Pancreas (tissue), 10 donors: ENCODE data around the gene DOP1A. TPM values are rescaled to one million over a fixed set of nuclear protein-coding genes. Genes with fewer than 3 reads are reported as not detected.

Experiments
- ATAC-seq, 4 donors: fragments of 200-7000 bp; cut with Tn5 transposase; one replicate each; pipeline versions ENCODE4 v1.8.0 to v1.9.1; 2020; ENCODE audit warnings: mild to moderate bottlenecking in 4 of 4, moderate library complexity in 4 of 4
- DNase-seq, 6 donors: peaks; one replicate each; pipeline ENCODE4 v3.0.0-alpha.2; 2020
- FAIRE-seq: peaks from 2 replicates; lab custom pipeline; 2012; peaks lifted over from hg19 to GRCh38; lab: Jason Lieb, UNC
- H3K27ac ChIP-seq, 4 donors: fragments of 200-600 bp; sonication (generic); 1 replicate in 3 of 4; 2 replicates in 1 of 4; pipeline versions ENCODE4 v1.5.0 to v1.8.0; 2020
- H3K27me3 ChIP-seq, 4 donors: fragments of 200-600 bp; one replicate each; pipeline ENCODE4 v1.8.0; 2021
- H3K36me3 ChIP-seq, 3 donors: fragments of 200-600 bp; sonication (generic) in 1 of 3; one replicate each; pipeline versions ENCODE4 v1.5.0 to v1.8.0; 2020 to 2021
- H3K4me1 ChIP-seq, 3 donors: fragments of 200-600 bp; one replicate each; pipeline ENCODE4 v1.8.0; 2021
- H3K4me3 ChIP-seq, 4 donors: fragments of 200-600 bp; sonication (generic) in 2 of 4; one replicate each; pipeline versions ENCODE4 v1.5.0 to v1.8.0; 2020 to 2021
- H3K9me3 ChIP-seq, 4 donors: fragments of 200-600 bp; one replicate each; pipeline ENCODE4 v1.8.0; 2021
- WGBS, 2 donors: extraction: QIAGEN DNeasy Blood & Tissue Kit; methylation state at CpG; one replicate each; pipeline ENCODE4 v1.1.7; 2013; 5-methylcytosine and 5-hydroxymethylcytosine counted together
- intact Hi-C, 3 donors: fragments of 100-400 bp; cut with DNase I; formaldehyde crosslinking; loops; one replicate each; pipeline versions ENCODE4 v1.11.1 to v1.14.2; 2022
- polyA plus RNA-seq, 2 donors: library from polyadenylated mRNA; stranded (reverse); fragments of 200-250 nt; gene quantifications; one replicate each; pipeline ENCODE4 v1.2.3, GENCODE V29; 2013
- total RNA-seq, 6 donors: library from RNA; stranded (reverse); fragmentation: NEBNext Ultra II Directional in 4 of 6; extraction: Animal tissue kit (Norgen Biotek cat#: 25700) in 4 of 6; gene quantifications; one replicate each; pipeline versions ENCODE4 v1.2.1 to v1.2.4, GENCODE V29; 2021 to 2023
- TF ChIP-seq, protein P1 (sequence below), 4 donors: fragments of 200-600 bp; sonication (generic) in 3 of 4; IDR thresholded peaks; one replicate each; pipeline versions ENCODE4 v1.5.0 to v1.8.0; 2021; ENCODE audit warnings: antibody characterized with exemption in 4 of 4
- donor health status: healthy with polysubstance abuse.
- donor health status: DM: no; HTN: no; CAD: no; lungs with moderate emphysema.
- donor health status: DM: no; HTN: no; CAD: no.
- donor health status: control.
- donor health status: control.
- donor health status: Bipolar disorder and iron deficiency.
- donor health status: DM: yes; HTN: yes; CAD: no.
- donor health status: DM: no; HTN: no; CAD: no.
- donor health status: DM: no; HTN: no; CAD: no.
- donor health status: DM: yes; HTN: yes; CAD: no.

The DOP1A gene
- total and polyA plus RNA-seq, 8 donors: 5.9 to 16.1 (median 10.5) TPM

DNA sequence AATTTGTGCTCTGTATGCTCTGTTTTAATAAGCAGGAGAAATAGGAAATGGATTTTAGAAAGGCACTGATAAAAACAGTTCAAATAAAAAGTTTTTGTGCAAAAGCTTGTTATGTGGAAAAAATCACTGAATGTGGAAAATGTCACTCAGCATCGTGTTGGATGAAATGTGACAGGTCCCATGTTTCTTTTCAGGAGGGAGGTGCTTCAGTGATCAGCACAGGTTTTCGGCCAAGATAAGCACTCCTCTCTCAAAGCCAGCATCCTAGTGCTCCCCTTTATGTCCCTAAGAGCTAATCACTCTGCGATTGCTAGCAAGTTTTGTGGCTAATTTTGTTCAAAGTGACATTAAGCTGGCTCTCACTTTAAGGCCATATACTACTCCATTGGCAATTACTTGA lies 13.8 kb upstream of the DOP1A start:
- H3K9me3 ChIP-seq: no peaks in the 10 kb centered on the region
- DNase-seq: no peak
- no peak for ATAC-seq
- 77 to 86% methylated on average over 3 of the region's 3 CpGs for WGBS, 2 donors
- intact Hi-C loops: loop anchor here in 1 of 3 donors (5.0 kb wide), 1 partner anchor 781 kb away; no protein-coding TSS in a partner anchor
- TF ChIP-seq, protein P1, sequence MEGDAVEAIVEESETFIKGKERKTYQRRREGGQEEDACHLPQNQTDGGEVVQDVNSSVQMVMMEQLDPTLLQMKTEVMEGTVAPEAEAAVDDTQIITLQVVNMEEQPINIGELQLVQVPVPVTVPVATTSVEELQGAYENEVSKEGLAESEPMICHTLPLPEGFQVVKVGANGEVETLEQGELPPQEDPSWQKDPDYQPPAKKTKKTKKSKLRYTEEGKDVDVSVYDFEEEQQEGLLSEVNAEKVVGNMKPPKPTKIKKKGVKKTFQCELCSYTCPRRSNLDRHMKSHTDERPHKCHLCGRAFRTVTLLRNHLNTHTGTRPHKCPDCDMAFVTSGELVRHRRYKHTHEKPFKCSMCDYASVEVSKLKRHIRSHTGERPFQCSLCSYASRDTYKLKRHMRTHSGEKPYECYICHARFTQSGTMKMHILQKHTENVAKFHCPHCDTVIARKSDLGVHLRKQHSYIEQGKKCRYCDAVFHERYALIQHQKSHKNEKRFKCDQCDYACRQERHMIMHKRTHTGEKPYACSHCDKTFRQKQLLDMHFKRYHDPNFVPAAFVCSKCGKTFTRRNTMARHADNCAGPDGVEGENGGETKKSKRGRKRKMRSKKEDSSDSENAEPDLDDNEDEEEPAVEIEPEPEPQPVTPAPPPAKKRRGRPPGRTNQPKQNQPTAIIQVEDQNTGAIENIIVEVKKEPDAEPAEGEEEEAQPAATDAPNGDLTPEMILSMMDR (IDR thresholded peaks at IDR 0.05): no peak
- no peaks in the 10 kb centered on the region for H3K36me3 ChIP-seq
- H3K27ac ChIP-seq: no peak overlapping the region
- H3K4me3 ChIP-seq: no peak overlapping the region
- H3K27me3 ChIP-seq: no peaks in the 10 kb centered on the region
- H3K4me1 ChIP-seq: no peaks in the 10 kb centered on the region
- FAIRE-seq: no peak

DNA sequence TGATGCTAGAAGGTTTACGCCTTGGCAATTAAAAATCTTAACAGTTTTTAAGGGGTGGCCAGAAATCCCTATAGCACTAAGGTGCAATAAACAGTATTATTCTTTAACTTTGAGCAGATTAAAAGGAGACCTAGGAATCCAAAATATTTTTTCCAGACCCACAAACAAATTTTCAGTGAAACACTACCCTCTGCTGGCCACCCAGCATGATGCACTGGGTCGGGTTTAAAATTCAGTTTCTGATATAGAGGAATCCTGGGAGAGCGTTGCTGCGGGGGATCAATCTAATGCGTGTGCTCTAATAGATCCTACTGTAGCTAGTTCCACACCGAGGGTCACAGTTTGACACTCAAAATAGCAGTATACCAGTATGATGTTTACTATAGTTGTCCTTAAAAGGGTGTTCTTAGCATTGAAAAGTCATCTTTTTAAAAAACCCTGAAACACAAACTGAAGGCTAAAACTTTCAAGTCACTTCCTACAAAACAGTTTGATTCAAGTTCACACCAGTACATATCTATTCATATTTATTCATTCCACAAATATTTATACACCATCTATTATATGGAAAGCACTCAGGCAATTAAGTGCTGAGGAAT lies 12.0 kb upstream of the DOP1A start:
- Histone ChIP-seq H3K27ac (no peak overlapping the region), H3K4me3 (no peak overlapping the region), H3K4me1 (no peaks in the 10 kb centered on the region), H3K36me3 (no peaks in the 10 kb centered on the region), H3K9me3 (no peaks in the 10 kb centered on the region), H3K27me3 (no peaks in the 10 kb centered on the region)
- TF ChIP-seq, protein P1 (IDR thresholded peaks at IDR 0.05): peak; percentile 62 to 84 (median 75)
- 15 to 17% methylated on average over 6 of the region's 6 CpGs for WGBS, 2 donors
- FAIRE-seq (no peak), DNase-seq (peak in 3 of 6 donors; percentile 18 to 61 (median 18)), ATAC-seq (peak in 3 of 4 donors; percentile 79 to 89 (median 84))
- intact Hi-C loops: no loop called here

- intact Hi-C loops: no loop called here
- ATAC-seq: peak; percentile 72 to 88 (median 86)
- peak in 1 of 6 donors; percentile 44 for DNase-seq
- no peaks in the 10 kb centered on the region for H3K4me1 ChIP-seq
- WGBS, 2 donors: 22 to 25% methylated on average over 4 of the region's 4 CpGs
- TF ChIP-seq, protein P1 (IDR thresholded peaks at IDR 0.05): peak; percentile 24 to 63 (median 36)
- FAIRE-seq: no peak
- no peak overlapping the region for H3K27ac ChIP-seq
- no peaks in the 10 kb centered on the region for H3K9me3 ChIP-seq
- H3K4me3 ChIP-seq: no peak overlapping the region
- H3K27me3 ChIP-seq: no peaks in the 10 kb centered on the region
- H3K36me3 ChIP-seq: no peaks in the 10 kb centered on the region
These were observed 9.7 kb upstream of the DOP1A start for GRCh38 chr6:83057705-83058321.

GRCh38 chr6:83061190-83061589 lies 6.3 kb upstream of the DOP1A start:
- TF ChIP-seq, protein P1 (IDR thresholded peaks at IDR 0.05): no peak
- FAIRE-seq (no peak), DNase-seq (no peak), ATAC-seq (no peak)
- Histone ChIP-seq H3K36me3 (no peaks in the 10 kb centered on the region), H3K27me3 (no peaks in the 10 kb centered on the region), H3K9me3 (no peaks in the 10 kb centered on the region), H3K4me1 (peaks cover 0 to 7% (median 7%) of the 10 kb centered on the region in 3 donors), H3K27ac (no peak overlapping the region), H3K4me3 (no peak overlapping the region)
- intact Hi-C loops: loop anchor here in 1 of 3 donors (5.0 to 10.0 kb wide), 3 partner anchors 154 to 794 kb away; partner anchors contain the start of gene PRSS35

DNA sequence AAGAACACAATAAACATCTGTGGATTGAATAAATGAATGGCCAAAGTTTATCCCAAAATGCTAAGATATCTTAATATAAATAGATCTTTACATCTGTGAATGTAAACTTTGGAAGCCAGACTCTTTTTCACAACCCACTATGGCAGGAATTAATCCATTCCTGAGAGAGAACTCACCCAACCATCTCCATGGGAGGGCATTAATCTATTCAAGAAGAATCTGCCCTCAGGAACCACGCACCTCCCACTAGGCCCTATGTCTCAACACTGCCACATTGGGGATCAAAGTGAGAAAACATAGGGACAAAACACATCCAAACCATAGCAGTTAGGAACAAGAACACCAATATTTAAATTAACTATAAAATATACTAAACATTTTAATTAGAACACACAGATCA lies 5.2 kb upstream of the DOP1A start:
- no peak for ATAC-seq
- Histone ChIP-seq H3K27me3 (no peaks in the 10 kb centered on the region), H3K9me3 (no peaks in the 10 kb centered on the region), H3K36me3 (no peaks in the 10 kb centered on the region), H3K4me1 (peaks cover 0 to 12% (median 7%) of the 10 kb centered on the region in 3 donors), H3K4me3 (no peak overlapping the region), H3K27ac (no peak overlapping the region)
- FAIRE-seq: no peak
- WGBS, 2 donors: 93 to 100% methylated on average over 1 of the region's 1 CpG
- TF ChIP-seq, protein P1 (IDR thresholded peaks at IDR 0.05): no peak
- intact Hi-C loops: loop anchor here in 1 of 3 donors (5.0 to 10.0 kb wide), 3 partner anchors 153 to 795 kb away; partner anchors contain the start of gene PRSS35
- DNase-seq: no peak
